Naive thymus-derived CD8-positive, alpha-beta T cell (primary cell): ENCODE data around the gene ESYT1. TPM values are rescaled to one million over a fixed set of nuclear protein-coding genes. Genes with fewer than 3 reads are reported as not detected.

Experiments used
- ATAC-seq, 2 donors: fragments of 150-1000 bp; cut with Tn5 transposase in 1 of 2; sonication (Bioruptor Pico), chemical (Tn5 transposase) in 1 of 2; 1 replicate in 1 of 2; 2 replicates in 1 of 2; pipeline ENCODE4 v1.10.0; 2021; ENCODE audit warnings: mild to moderate bottlenecking in 2 of 2, moderate library complexity in 2 of 2
- POLR2A ChIA-PET: fragments of 350-600 bp; sonication (Branson Sonifier 250); formaldehyde crosslinking; loops from one replicate; lab custom pipeline; 2021; ENCODE audit warnings: antibody characterized with exemption; lab: Charles Lee
- DNase-seq, 10 donors: peaks; one replicate each; pipeline versions ENCODE4 v3.0.0 to v3.0.0-alpha.2; 2020 to 2022
- H3K27ac Mint-ChIP-seq, 10 donors: one replicate each; pipeline ENCODE4 v1.8.0; 2020 to 2022; ENCODE audit warnings: mild to moderate bottlenecking in 10 of 10, mixed read lengths in 10 of 10, moderate library complexity in 4 of 10, inconsistent platforms in 1 of 10
- H3K27me3 Mint-ChIP-seq, 5 donors: one replicate each; pipeline ENCODE4 v1.8.0; 2021 to 2022; ENCODE audit warnings: mixed read lengths in 5 of 5
- H3K36me3 Mint-ChIP-seq, 3 donors: one replicate each; pipeline ENCODE4 v1.8.0; 2020 to 2022; ENCODE audit warnings: mixed read lengths in 3 of 3, mild to moderate bottlenecking in 2 of 3, inconsistent platforms in 1 of 3
- H3K4me1 Mint-ChIP-seq, 4 donors: one replicate each; pipeline ENCODE4 v1.8.0; 2021 to 2022; ENCODE audit warnings: mixed read lengths in 4 of 4
- H3K4me3 Mint-ChIP-seq, 10 donors: one replicate each; pipeline ENCODE4 v1.8.0; 2020 to 2022; ENCODE audit warnings: mild to moderate bottlenecking in 10 of 10, mixed read lengths in 10 of 10, moderate library complexity in 6 of 10, inconsistent platforms in 1 of 10
- H3K9me3 Mint-ChIP-seq, 9 donors: one replicate each; pipeline ENCODE4 v1.8.0; 2020 to 2022; ENCODE audit warnings: mixed read lengths in 9 of 9, mild to moderate bottlenecking in 3 of 9, inconsistent platforms in 1 of 9, moderate library complexity in 1 of 9
- polyA plus RNA-seq, 3 donors: library from polyadenylated mRNA; unstranded; fragments of 300-500 nt; fragmentation: Illumina TruSeq; gene quantifications; one replicate each; pipeline ENCODE4 v1.2.3, GENCODE V29; 2021
- total RNA-seq, 8 experiments: library from RNA in 2 of 8; stranded (reverse) in 2 of 8; gene quantifications; one replicate each; pipeline ENCODE4 v1.2.3 and lab custom pipeline; 2021 to 2026

The ESYT1 gene
- total and polyA plus RNA-seq, 5 experiments from 2014 or later: 257 to 433 (median 354) TPM

DNA sequence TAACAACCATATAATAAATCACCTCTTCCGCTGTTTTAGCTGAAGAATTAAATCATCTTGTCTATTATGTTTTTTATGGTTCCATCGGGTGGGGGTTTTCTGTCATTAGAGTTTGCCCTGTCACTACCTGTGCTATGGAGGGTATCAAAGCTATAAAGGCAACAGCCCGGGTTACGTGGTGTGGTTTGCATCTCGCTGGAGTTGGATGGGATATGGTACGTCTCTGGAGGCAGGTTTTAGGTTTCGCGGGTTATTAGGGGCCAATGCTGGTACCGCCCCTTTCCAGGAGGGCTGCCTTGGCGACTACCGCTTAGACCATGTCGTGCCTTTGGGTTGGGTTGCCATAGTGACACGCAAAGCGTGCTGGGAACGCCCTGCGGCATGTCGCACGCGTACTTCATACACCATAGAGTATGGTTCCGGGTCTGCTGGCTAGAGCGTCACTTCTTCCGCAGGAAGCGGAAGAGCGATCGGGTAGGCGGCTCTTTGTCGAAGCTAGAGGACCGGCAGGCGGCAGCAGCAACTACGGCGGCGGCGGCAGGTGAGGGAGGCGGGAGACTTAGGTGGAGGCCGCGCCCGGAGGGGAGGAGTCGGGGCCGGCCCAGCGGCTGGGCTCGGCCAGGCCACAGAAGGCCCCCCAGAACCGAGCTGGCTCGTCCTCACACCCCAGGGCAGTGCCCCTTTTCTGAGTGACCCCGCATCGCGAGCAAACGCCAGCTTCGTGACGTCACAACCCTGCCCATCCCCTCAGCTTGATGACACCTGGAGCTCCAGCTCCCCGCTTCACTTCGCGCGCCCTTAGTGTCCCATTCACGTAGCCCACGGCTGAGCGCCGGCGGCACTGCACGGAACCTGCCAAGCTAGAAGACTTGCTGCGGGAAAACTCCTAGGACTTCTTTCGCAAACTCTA lies 10.0 kb upstream of the ESYT1 start, which contains the start of gene ZC3H10:
Gene ZC3H10 (plus strand): TSS at position 489 of the 910 bp plus-strand sequence. CDS start 2,297 bp downstream, outside the sequence.
- ATAC-seq (peak; percentile 74 to 82), DNase-seq (peak; percentile 85 to 99 (median 97))
- peaks cover 27 to 46% (median 38%) of the 10 kb centered on the region in 4 donors for H3K4me1 Mint-ChIP-seq
- POLR2A ChIA-PET: interaction anchor here (0.6 to 17.5 kb wide), 52 partner anchors 11 to 962 kb away, joined by 3 to 284 read pairs (median 5); partner anchors contain the start of genes ANKRD52, CNPY2, COQ10A and DGKA
- H3K4me3 Mint-ChIP-seq: peak within 1 kb of the TSS; percentile 95 to 99 (median 98)
- H3K36me3 Mint-ChIP-seq: peaks cover 11 to 40% (median 14%) of the 10 kb centered on the region in 3 donors
- no peaks in the 10 kb centered on the region for H3K27me3 Mint-ChIP-seq
- no peaks in the 10 kb centered on the region for H3K9me3 Mint-ChIP-seq
- H3K27ac Mint-ChIP-seq: peak within 1 kb of the TSS; percentile 92 to 100 (median 98)

DNA sequence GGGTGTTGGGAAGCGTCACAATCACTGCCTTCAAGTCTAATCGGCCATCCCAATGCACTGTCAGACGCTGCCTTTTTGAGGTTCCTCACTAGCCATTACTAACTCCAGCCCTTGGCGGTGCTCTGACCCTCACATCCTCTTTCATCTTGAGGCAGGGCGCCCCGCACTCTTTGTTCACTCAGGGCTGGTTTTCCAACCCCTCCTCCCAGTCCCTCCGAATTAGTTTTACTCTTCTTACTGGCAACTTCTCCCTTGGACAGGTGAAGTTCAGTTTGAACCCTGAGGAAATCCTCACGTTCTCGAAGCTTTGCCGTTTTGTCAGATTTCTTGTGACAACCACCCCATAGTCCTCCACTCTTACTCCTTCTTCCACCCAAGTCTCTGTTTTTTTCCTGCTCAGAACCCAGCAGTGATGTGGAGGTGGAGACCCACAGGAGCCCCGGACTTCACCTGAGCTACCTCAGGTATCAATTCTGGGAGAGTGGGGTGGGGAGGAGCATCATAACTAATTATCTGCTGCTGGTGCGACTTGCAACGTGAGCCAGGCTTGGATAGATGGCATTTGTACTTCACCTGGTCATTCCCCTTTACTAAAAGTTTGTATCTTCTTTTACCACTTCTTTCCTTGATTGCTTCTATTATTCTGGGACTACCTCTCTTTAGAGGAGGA lies 9.2 kb upstream of the ESYT1 start:
- no peak for DNase-seq
- H3K36me3 Mint-ChIP-seq: peaks cover 11 to 32% (median 14%) of the 10 kb centered on the region in 3 donors

DNA sequence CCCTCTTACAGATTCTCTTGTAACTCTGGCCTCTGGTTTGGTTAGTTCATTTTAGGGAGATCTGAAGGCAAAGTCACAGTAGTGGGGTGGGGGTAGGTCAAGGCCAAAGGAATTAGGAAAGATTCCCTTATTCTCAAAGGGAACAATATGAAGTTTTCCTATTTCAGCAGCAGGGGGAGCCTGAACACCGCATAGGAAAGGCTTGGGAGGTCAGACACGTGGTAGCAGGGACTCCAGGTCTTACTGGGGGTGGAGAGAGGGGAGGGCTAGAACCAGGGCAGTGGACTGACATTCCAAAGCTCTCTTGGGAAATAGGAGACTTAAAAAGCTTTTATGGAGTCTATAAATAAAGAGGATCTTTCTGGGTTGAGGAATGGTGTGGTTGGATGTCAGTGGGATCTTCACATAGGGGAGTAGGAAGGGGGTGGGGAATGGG lies 8.7 kb upstream of the ESYT1 start:
- DNase-seq (peak in 9 of 10 donors; percentile 40 to 83 (median 55)), ATAC-seq (no peak)
- no peaks in the 10 kb centered on the region for H3K27me3 Mint-ChIP-seq
- POLR2A ChIA-PET: interaction anchor here (0.6 to 17.5 kb wide), 16 partner anchors 9 to 381 kb away, joined by 3 to 284 read pairs (median 12); partner anchors contain the start of genes ANKRD52, ESYT1, MYL6 and MYL6B
- peaks cover 27 to 47% (median 41%) of the 10 kb centered on the region in 4 donors for H3K4me1 Mint-ChIP-seq
- H3K36me3 Mint-ChIP-seq: peaks cover 11 to 29% (median 14%) of the 10 kb centered on the region in 3 donors
- peak overlapping the region; percentile 95 to 99 (median 98) for H3K4me3 Mint-ChIP-seq
- H3K9me3 Mint-ChIP-seq: no peaks in the 10 kb centered on the region
- H3K27ac Mint-ChIP-seq: peak overlapping the region; percentile 91 to 100 (median 98)

More for the DNA sequence above, 9.2 kb upstream of the ESYT1 start:
- Mint-ChIP-seq H3K4me3 (peak overlapping the region; percentile 95 to 99 (median 98)), H3K27me3 (no peaks in the 10 kb centered on the region), H3K27ac (peak overlapping the region; percentile 91 to 100 (median 98)), H3K9me3 (no peaks in the 10 kb centered on the region), H3K4me1 (peaks cover 27 to 46% (median 39%) of the 10 kb centered on the region in 4 donors)
- POLR2A ChIA-PET: interaction anchor here (0.6 to 17.5 kb wide), 39 partner anchors 10 to 606 kb away, joined by 3 to 284 read pairs (median 5); partner anchors contain the start of genes ANKRD52, CNPY2, COQ10A and DGKA
- ATAC-seq: no peak

DNA sequence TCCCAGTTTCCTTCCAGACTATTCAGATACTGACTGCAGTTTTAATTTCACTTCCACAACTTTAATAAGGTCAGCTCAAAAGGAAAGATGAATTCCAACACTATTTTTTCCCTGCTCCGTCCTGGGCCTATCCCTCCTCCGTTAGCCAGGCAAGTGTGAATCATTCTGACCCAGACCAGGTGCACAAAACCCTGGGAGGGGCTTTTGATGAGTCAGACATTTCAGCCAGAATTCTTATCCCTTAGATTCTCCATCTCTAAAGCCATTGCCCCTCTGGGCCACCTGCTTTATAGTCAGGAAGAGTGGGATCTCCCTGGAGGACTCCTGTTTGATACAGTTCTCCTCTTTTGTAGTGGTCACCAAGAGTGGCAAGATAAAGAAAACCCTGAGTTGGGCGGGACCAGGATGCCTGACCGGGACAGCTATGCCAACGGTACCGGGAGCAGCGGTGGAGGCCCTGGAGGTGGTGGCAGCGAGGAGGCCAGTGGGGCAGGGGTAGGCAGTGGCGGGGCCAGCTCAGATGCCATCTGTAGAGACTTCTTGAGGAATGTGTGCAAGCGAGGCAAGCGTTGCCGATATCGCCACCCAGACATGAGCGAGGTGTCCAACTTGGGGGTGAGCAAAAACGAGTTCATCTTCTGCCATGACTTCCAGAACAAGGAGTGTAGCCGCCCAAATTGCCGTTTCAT lies 7.8 kb upstream of the ESYT1 start:
- ATAC-seq (no peak), DNase-seq (no peak)
- POLR2A ChIA-PET: interaction anchor here (0.7 to 17.5 kb wide), 10 partner anchors 8 to 159 kb away, joined by 3 to 284 read pairs (median 30); partner anchors contain the start of genes ANKRD52, ESYT1, PA2G4 and RNF41
- H3K4me1 Mint-ChIP-seq: peaks cover 27 to 53% (median 40%) of the 10 kb centered on the region in 4 donors
- peak overlapping the region in 1 of 10 donors; percentile 7 for H3K4me3 Mint-ChIP-seq
- H3K27ac Mint-ChIP-seq: peak overlapping the region in 8 of 10 donors; percentile 20 to 99 (median 66)
- peaks cover 11 to 29% (median 14%) of the 10 kb centered on the region in 3 donors for H3K36me3 Mint-ChIP-seq
- H3K27me3 Mint-ChIP-seq: no peaks in the 10 kb centered on the region
- no peaks in the 10 kb centered on the region for H3K9me3 Mint-ChIP-seq

DNA sequence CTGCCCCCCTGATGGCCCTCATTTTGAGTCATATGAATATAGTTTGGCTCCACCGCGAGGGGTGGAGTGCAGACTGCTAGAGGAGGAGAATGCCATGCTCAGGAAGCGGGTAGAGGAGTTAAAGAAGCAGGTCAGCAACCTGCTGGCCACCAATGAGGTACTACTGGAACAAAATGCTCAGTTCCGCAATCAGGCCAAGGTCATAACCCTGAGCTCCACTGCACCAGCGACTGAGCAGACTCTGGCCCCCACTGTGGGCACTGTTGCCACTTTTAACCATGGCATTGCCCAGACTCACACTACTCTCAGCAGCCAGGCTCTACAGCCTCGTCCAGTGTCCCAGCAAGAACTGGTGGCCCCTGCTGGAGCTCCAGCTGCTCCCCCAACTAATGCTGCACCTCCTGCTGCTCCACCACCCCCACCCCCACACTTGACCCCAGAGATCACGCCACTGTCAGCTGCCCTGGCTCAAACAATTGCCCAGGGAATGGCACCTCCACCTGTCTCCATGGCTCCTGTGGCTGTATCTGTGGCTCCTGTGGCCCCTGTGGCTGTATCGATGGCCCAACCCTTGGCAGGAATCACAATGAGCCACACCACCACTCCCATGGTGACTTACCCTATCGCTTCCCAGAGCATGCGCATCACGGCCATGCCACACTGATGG lies 6.7 kb upstream of the ESYT1 start:
- ATAC-seq: no peak
- H3K4me3 Mint-ChIP-seq: no peak overlapping the region
- no peak for DNase-seq
- peaks cover 31 to 61% (median 45%) of the 10 kb centered on the region in 4 donors for H3K4me1 Mint-ChIP-seq
- H3K9me3 Mint-ChIP-seq: no peaks in the 10 kb centered on the region
- POLR2A ChIA-PET: interaction anchor here (0.7 to 17.5 kb wide), 3 partner anchors 39 to 101 kb away, joined by 3 to 284 read pairs (median 163); partner anchors contain the start of genes MYL6 and SMARCC2
- peaks cover 11 to 29% (median 14%) of the 10 kb centered on the region in 3 donors for H3K36me3 Mint-ChIP-seq
- peak overlapping the region in 2 of 10 donors; percentile 9 to 60 for H3K27ac Mint-ChIP-seq
- H3K27me3 Mint-ChIP-seq: no peaks in the 10 kb centered on the region

DNA sequence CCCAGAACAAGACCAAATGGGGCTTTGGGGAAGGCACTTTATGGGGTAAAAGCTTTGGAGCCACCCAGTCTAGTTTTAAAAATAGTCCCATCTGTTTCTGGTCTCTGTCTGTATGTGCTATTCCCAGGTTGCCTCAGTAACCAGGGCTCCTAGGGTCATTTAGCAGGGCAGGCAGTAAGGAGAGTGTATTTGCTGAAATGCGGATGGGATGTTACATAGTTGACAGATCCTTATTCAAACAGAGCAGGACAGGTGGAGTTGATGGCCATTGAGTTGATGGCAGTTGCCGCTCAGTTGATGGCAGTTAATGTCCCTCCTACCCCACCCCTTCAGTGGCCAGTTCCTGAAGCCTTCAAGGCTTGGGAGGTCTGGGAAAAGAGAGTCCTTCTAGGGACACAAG lies 5.4 kb upstream of the ESYT1 start:
- H3K4me3 Mint-ChIP-seq: no peak overlapping the region
- peaks cover 3 to 16% (median 3%) of the 10 kb centered on the region in 3 donors for H3K36me3 Mint-ChIP-seq
- POLR2A ChIA-PET: interaction anchor here (0.6 to 17.5 kb wide), 8 partner anchors 26 to 506 kb away, joined by 3 to 284 read pairs (median 4); partner anchors contain the start of genes MYL6 and SMARCC2
- peaks cover 32 to 63% (median 46%) of the 10 kb centered on the region in 4 donors for H3K4me1 Mint-ChIP-seq
- peak overlapping the region in 6 of 10 donors; percentile 40 to 85 (median 68) for H3K27ac Mint-ChIP-seq
- no peaks in the 10 kb centered on the region for H3K9me3 Mint-ChIP-seq
- H3K27me3 Mint-ChIP-seq: no peaks in the 10 kb centered on the region
- ATAC-seq: no peak
- DNase-seq: no peak

DNA sequence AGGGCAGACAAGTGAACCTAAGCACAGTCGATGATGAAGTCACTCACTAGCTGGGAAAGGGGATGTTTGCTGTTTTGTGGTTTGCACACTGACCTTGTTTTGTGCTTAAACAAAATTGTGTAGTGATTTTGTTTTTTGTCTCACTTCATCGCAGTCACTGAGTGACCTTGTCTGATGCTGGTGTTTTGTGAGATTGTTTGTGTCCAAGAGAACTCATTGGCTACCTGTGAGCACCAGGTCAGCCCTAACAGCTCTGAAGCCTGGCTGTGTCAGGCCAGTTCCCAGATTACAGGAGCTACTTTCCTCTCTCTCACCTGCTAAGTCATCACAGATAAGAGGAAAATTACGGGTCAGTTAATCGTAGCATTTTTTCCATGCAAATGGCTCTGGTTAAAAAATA lies 3.9 kb upstream of the ESYT1 start:
- ATAC-seq: no peak
- DNase-seq: no peak
- H3K4me1 Mint-ChIP-seq: peaks cover 22 to 54% (median 37%) of the 10 kb centered on the region in 4 donors
- H3K4me3 Mint-ChIP-seq: no peak overlapping the region
- no peaks in the 10 kb centered on the region for H3K27me3 Mint-ChIP-seq
- H3K36me3 Mint-ChIP-seq: peaks cover 0 to 12% (median 0%) of the 10 kb centered on the region in 3 donors
- peak overlapping the region in 7 of 10 donors; percentile 9 to 75 (median 41) for H3K27ac Mint-ChIP-seq
- no peaks in the 10 kb centered on the region for H3K9me3 Mint-ChIP-seq
- POLR2A ChIA-PET: interaction anchor here (0.6 to 17.5 kb wide), 9 partner anchors 7 to 130 kb away, joined by 3 to 284 read pairs (median 11); partner anchors contain the start of genes MYL6, PA2G4, RNF41 and RPL41

DNA sequence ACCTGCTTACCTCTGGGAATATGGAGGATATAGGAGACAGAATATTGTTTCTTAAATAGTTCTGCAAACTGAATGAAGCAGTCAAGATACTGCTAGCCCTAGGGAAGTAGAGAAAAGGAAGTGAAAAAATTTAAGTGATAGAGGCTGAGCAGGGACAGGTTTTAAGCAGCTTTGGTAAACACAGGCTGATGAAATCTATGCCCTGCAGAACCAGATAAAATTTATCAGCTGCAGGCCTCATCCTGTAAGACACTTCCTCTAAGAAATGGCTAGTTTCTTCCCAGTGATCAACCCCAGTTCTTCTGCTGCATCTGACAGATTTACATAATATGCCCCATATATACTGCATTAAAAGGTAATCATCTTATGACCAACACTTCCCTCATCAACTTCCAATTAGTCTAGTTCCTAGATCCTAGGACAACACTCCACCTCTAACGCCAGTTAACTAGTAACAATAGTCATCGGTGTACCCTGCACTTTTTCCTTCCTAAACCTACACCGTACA lies 1.3 kb upstream of the ESYT1 start:
- H3K36me3 Mint-ChIP-seq: peaks cover 0 to 25% (median 20%) of the 10 kb centered on the region in 3 donors
- peak overlapping the region; percentile 43 to 99 (median 95) for H3K27ac Mint-ChIP-seq
- peak overlapping the region in 9 of 10 donors; percentile 8 to 99 (median 44) for H3K4me3 Mint-ChIP-seq
- H3K4me1 Mint-ChIP-seq: peaks cover 32 to 69% (median 50%) of the 10 kb centered on the region in 4 donors
- DNase-seq (no peak), ATAC-seq (no peak)
- no peaks in the 10 kb centered on the region for H3K27me3 Mint-ChIP-seq
- H3K9me3 Mint-ChIP-seq: peaks cover 0 to 2% (median 0%) of the 10 kb centered on the region in 9 donors
- POLR2A ChIA-PET: interaction anchor here (1.2 to 17.5 kb wide), 14 partner anchors 9 to 337 kb away, joined by 3 to 284 read pairs (median 10); partner anchors contain the start of genes CNPY2, MYL6, MYL6B and PA2G4

DNA sequence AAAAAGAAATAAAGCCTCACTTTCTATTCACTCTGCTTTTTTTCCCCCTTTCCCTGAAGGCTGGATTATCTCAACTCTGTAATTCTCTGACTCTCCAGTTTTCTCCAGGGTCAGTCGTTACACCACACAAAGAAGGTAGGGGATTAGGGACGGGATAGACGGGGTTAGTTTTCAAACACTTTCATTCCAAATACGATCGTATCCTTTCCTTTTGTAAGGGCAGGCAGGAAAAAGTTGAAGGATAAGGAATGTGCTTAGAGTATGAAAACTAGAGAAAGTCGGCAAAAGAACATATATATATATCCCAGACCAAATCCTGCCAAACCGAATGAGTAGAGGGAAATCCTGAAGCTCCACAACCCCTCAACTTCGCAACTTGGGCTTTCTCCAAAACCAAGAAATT lies 581 bp upstream of the ESYT1 start:
- no peak for ATAC-seq
- POLR2A ChIA-PET: interaction anchor here (0.9 to 17.5 kb wide), 21 partner anchors 10 to 344 kb away, joined by 3 to 284 read pairs (median 5); partner anchors contain the start of genes ANKRD52, CNPY2, MYL6 and PA2G4
- Mint-ChIP-seq H3K9me3 (peaks cover 0 to 2% (median 0%) of the 10 kb centered on the region in 9 donors), H3K27ac (peak overlapping the region; percentile 90 to 99 (median 95)), H3K4me3 (peak overlapping the region; percentile 97 to 100 (median 99)), H3K36me3 (peaks cover 0 to 30% (median 27%) of the 10 kb centered on the region in 3 donors), H3K4me1 (peaks cover 32 to 76% (median 56%) of the 10 kb centered on the region in 4 donors), H3K27me3 (no peaks in the 10 kb centered on the region)
- DNase-seq: no peak

DNA sequence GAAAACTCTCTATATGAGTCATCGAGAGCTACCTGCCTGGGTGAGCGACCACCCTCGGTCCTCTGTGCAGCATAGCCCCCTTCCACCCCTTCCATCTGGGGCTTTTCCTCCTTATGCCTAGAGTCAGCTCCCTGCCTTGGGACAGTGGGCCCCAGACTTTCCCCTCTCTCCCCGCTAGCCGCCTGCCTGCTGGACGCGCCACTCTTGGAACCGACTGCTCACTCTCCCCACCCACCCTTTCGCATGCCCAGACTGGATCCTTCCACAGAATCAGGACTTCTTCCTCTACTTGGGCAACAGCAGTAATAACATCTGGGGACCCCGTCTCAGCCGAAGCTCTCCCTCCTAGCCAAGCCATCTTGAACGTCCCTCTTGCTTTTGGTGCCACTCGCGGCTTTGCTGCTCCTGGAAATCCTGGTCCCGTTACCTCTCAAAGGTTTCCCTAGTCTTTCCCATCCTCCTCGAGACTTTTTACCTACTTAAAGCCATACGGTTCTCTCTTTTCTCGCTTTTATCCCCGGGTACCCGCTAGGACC lies 671 bp downstream of the ESYT1 start:
- H3K9me3 Mint-ChIP-seq: peaks cover 0 to 2% (median 0%) of the 10 kb centered on the region in 9 donors
- peak in 1 of 2 donors; percentile 2 for ATAC-seq
- H3K27me3 Mint-ChIP-seq: no peaks in the 10 kb centered on the region
- DNase-seq: peak in 3 of 10 donors; percentile 44 to 55 (median 47)
- POLR2A ChIA-PET: interaction anchor here (0.9 to 17.5 kb wide), 20 partner anchors 11 to 343 kb away, joined by 3 to 284 read pairs (median 6); partner anchors contain the start of genes ANKRD52, MYL6, PA2G4 and RAB5B
- peaks cover 0 to 42% (median 33%) of the 10 kb centered on the region in 3 donors for H3K36me3 Mint-ChIP-seq
- H3K4me1 Mint-ChIP-seq: peaks cover 35 to 83% (median 66%) of the 10 kb centered on the region in 4 donors
- peak overlapping the region; percentile 97 to 100 (median 99) for H3K4me3 Mint-ChIP-seq
- H3K27ac Mint-ChIP-seq: peak overlapping the region; percentile 90 to 99 (median 95)
